ENCODE results near the gene KLK14. TPM values are rescaled to one million over a fixed set of nuclear protein-coding genes. Genes with fewer than 3 reads are reported as not detected.
A peak's percentile ranks its signal among the peaks of the same experiment; 100 is the strongest.

KLK14 gene, protein sequence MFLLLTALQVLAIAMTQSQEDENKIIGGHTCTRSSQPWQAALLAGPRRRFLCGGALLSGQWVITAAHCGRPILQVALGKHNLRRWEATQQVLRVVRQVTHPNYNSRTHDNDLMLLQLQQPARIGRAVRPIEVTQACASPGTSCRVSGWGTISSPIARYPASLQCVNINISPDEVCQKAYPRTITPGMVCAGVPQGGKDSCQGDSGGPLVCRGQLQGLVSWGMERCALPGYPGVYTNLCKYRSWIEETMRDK
- not detected for polyA plus RNA-seq

GRCh38 chr19:51082611-51083010 lies at the start of gene KLK14:
Gene KLK14, minus strand, starts transcription at chr19:51082887. Its CDS starts 273 bp downstream, at chr19:51082614.
- Mint-ChIP-seq H3K36me3 (peaks cover 4 to 8% (median 4%) of the 10 kb centered on the region in 3 donors), H3K27me3 (ENCODE audit: low read depth in 3 of 3) (peaks cover 4 to 8% (median 5%) of the 10 kb centered on the region in 3 donors), H3K4me3 (no peak within 1 kb of the TSS), H3K9me3 (no peaks in the 10 kb centered on the region), H3K27ac (peak within 1 kb of the TSS in 1 of 6 donors; percentile 88), H3K4me1 (no peaks in the 10 kb centered on the region)
- DNase-seq: no peak

DNA sequence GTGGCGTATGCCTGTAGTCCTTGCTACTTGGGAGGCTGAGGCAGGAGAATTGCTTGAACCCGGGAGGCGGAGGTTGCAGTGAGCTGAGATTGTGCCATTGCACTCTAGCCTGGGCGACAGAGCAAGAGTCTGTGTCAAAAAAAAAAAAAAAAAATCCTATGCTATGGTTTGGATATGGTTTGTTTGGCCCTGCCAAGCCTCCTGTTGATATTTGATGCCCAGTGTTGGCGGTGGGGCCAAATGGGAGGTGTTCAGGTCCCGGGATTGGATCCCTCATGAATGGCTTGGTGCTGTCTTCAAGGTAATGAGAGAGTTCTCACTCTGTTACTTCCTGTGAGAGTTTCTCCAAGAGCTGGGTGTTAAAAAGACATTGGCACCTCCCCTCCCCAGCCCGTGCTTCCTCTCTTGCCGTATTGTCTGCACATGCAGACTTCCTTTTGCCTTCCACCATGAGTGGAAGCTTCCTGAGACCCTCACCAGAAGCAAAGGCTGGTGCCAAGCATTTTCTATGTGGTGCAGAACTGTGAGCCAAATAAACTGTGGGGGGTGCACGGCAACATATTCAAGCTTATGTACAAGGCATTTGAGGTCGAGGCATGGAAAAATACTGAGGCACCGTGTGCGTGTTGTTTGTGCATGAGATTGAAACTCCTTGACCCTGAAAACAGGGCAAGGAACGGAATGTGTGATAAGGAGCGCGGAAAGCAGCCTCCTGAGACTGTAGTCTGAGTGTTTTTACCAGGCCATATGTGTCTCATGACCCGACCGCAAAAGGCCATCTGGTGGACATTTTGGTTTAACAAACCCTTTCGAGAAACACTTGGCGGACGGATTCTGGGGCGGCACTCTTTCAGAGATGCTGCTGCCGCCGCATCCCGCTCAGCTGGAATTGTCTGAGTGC lies 49.3 kb upstream of the KLK14 start:
- Mint-ChIP-seq H3K4me3 (peak overlapping the region; percentile 84 to 92 (median 87)), H3K4me1 (peaks cover 91 to 97% of the 10 kb centered on the region in 2 donors), H3K9me3 (peaks cover 0 to 1% (median 0%) of the 10 kb centered on the region in 6 donors), H3K27ac (peak overlapping the region; percentile 92 to 98 (median 96)), H3K27me3 (ENCODE audit: low read depth in 3 of 3) (peaks cover 3 to 19% (median 5%) of the 10 kb centered on the region in 3 donors), H3K36me3 (peaks cover 14 to 15% (median 15%) of the 10 kb centered on the region in 3 donors)
- DNase-seq: peak; percentile 74 to 77 (median 76)

- H3K4me1 Mint-ChIP-seq: peaks cover 88 to 93% of the 10 kb centered on the region in 2 donors
- H3K27me3 Mint-ChIP-seq (ENCODE audit: low read depth in 3 of 3): peaks cover 0 to 8% (median 5%) of the 10 kb centered on the region in 3 donors
- peaks cover 0 to 1% (median 0%) of the 10 kb centered on the region in 6 donors for H3K9me3 Mint-ChIP-seq
- H3K36me3 Mint-ChIP-seq: peaks cover 13 to 15% (median 15%) of the 10 kb centered on the region in 3 donors
- peak overlapping the region; percentile 88 to 98 (median 96) for H3K27ac Mint-ChIP-seq
- peak overlapping the region; percentile 66 to 89 (median 78) for H3K4me3 Mint-ChIP-seq
- no peak for DNase-seq
Observed at GRCh38 chr19:51129716-51130115, 47.0 kb upstream of the KLK14 start.

DNA sequence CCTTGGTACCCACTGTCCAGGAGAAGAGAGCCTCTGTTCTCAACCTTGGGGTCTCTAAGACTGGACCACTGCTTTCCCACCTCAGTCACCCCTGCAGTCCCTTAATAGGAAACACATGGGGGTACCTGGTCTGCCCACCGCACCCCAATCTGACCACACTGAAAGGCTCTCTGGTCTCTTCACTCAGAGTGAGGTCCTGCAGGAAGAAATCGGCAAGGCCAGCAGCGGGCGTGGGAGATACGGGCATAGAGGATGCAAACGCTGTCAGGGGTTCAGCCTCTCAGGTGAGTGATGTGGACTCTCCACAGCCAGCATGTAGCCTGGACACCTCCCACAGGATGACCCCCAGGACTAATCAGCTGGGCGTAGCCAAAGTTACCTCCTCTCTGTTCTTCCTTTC lies 45.5 kb upstream of the KLK14 start:
- DNase-seq: no peak
- Mint-ChIP-seq H3K9me3 (no peaks in the 10 kb centered on the region), H3K36me3 (peaks cover 13 to 15% (median 15%) of the 10 kb centered on the region in 3 donors), H3K4me3 (peak overlapping the region; percentile 76 to 89 (median 84)), H3K27me3 (ENCODE audit: low read depth in 3 of 3) (peaks cover 3 to 12% (median 8%) of the 10 kb centered on the region in 3 donors), H3K4me1 (peaks cover 94% of the 10 kb centered on the region in 2 donors), H3K27ac (peak overlapping the region; percentile 89 to 98 (median 97))

- Mint-ChIP-seq H3K27me3 (ENCODE audit: low read depth in 3 of 3) (peaks cover 5 to 12% (median 8%) of the 10 kb centered on the region in 3 donors), H3K36me3 (peaks cover 13 to 15% (median 15%) of the 10 kb centered on the region in 3 donors), H3K4me3 (peak overlapping the region; percentile 76 to 89 (median 84)), H3K27ac (peak overlapping the region; percentile 89 to 98 (median 97)), H3K4me1 (peaks cover 94 to 95% of the 10 kb centered on the region in 2 donors), H3K9me3 (no peaks in the 10 kb centered on the region)
- peak in 1 of 3 donors; percentile 20 for DNase-seq
Observed at GRCh38 chr19:51127755-51128154, 45.1 kb upstream of the KLK14 start.

DNA sequence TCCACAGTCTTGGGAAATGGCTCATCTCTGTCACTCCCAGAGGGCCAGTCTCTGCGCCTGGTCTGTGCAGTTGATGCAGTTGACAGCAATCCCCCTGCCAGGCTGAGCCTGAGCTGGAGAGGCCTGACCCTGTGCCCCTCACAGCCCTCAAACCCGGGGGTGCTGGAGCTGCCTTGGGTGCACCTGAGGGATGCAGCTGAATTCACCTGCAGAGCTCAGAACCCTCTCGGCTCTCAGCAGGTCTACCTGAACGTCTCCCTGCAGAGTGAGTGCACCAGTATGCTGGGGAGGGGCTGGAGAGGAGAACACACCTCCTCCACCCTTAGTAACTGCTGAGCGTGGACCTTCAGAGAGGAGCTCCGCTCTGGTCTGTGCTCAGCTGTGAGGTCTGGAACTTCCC lies 44.3 kb upstream of the KLK14 start:
- DNase-seq: no peak
- Mint-ChIP-seq H3K4me3 (peak overlapping the region; percentile 76 to 89 (median 84)), H3K9me3 (no peaks in the 10 kb centered on the region), H3K27me3 (ENCODE audit: low read depth in 3 of 3) (peaks cover 7 to 13% (median 10%) of the 10 kb centered on the region in 3 donors), H3K27ac (peak overlapping the region; percentile 89 to 98 (median 97)), H3K36me3 (peaks cover 13 to 15% (median 14%) of the 10 kb centered on the region in 3 donors), H3K4me1 (peaks cover 94 to 95% of the 10 kb centered on the region in 2 donors)

GRCh38 chr19:51125421-51126075 lies 42.9 kb upstream of the KLK14 start:
- Mint-ChIP-seq H3K27me3 (ENCODE audit: low read depth in 3 of 3) (peaks cover 5 to 10% (median 7%) of the 10 kb centered on the region in 3 donors), H3K9me3 (no peaks in the 10 kb centered on the region), H3K27ac (peak overlapping the region; percentile 89 to 98 (median 97)), H3K36me3 (peaks cover 5 to 9% (median 6%) of the 10 kb centered on the region in 3 donors), H3K4me3 (peak overlapping the region; percentile 76 to 89 (median 84)), H3K4me1 (peaks cover 92 to 93% of the 10 kb centered on the region in 2 donors)
- DNase-seq: no peak

- Mint-ChIP-seq H3K36me3 (peaks cover 3 to 5% (median 4%) of the 10 kb centered on the region in 3 donors), H3K4me3 (peak within 1 kb of the TSS; percentile 76 to 89 (median 84)), H3K9me3 (no peaks in the 10 kb centered on the region), H3K4me1 (peaks cover 90% of the 10 kb centered on the region in 2 donors), H3K27ac (peak within 1 kb of the TSS; percentile 89 to 98 (median 97)), H3K27me3 (ENCODE audit: low read depth in 3 of 3) (peaks cover 5 to 10% (median 7%) of the 10 kb centered on the region in 3 donors)
- peak in 2 of 3 donors; percentile 46 to 50 for DNase-seq
Observed at GRCh38 chr19:51124729-51125128, 42.0 kb upstream of the KLK14 start, which contains the start of gene SIGLEC9. Gene SIGLEC9, plus strand, starts transcription at chr19:51124906. Its CDS starts 69 bp downstream, at chr19:51124975.

DNA sequence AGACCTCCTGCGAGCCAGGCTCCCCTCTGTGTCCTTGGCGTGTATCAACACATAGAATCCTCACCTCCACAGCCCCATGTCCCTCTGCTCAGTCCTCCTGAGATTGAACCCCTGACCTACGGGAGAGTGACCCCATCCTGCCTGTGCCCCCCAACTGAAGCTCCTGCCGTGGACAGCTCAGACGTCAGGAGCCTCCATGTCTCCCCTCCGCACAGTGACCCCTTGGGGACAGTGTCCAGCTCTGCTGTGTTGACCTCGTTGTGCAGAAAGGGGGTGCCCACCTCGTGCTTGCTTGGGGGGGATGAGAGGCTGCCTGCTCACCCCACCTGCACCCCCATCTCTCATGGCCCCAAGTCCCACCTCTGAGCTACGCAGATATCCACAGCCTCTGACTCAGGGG lies 41.5 kb upstream of the KLK14 start:
- Mint-ChIP-seq H3K9me3 (no peaks in the 10 kb centered on the region), H3K36me3 (peaks cover 3 to 5% (median 4%) of the 10 kb centered on the region in 3 donors), H3K27me3 (ENCODE audit: low read depth in 3 of 3) (peaks cover 5 to 10% (median 7%) of the 10 kb centered on the region in 3 donors), H3K4me3 (peak overlapping the region; percentile 76 to 89 (median 84)), H3K27ac (peak overlapping the region; percentile 89 to 98 (median 96)), H3K4me1 (peaks cover 89 to 90% of the 10 kb centered on the region in 2 donors)
- no peak for DNase-seq

DNA sequence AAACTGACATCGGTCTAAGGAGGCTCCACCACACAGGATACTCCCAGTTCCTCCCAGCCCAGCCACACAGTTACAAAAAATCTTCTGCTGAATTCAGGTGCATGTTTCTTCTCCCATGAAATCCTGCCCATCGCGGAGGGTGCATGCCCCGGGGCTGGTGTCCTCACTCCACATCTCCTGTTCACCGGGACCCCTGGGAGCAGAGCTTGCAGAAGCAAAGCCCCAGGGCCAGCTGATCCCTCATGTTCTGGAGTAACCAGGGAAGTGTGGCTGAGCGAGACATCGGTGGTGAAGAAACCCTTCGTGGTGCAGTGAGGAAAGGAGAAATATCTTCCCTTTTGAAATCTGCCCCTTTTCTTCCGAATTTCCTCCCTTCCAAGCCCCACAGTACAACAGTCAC lies 41.1 kb upstream of the KLK14 start:
- Mint-ChIP-seq H3K27ac (peak overlapping the region; percentile 89 to 98 (median 96)), H3K4me1 (peaks cover 89 to 90% of the 10 kb centered on the region in 2 donors), H3K36me3 (peaks cover 3 to 4% (median 3%) of the 10 kb centered on the region in 3 donors), H3K4me3 (peak overlapping the region; percentile 76 to 89 (median 84)), H3K27me3 (ENCODE audit: low read depth in 3 of 3) (peaks cover 5 to 10% (median 7%) of the 10 kb centered on the region in 3 donors), H3K9me3 (no peaks in the 10 kb centered on the region)
- DNase-seq: no peak

GRCh38 chr19:51123381-51123800 lies 40.7 kb upstream of the KLK14 start:
- peak overlapping the region; percentile 89 to 98 (median 96) for H3K27ac Mint-ChIP-seq
- no peaks in the 10 kb centered on the region for H3K9me3 Mint-ChIP-seq
- peaks cover 85 to 90% of the 10 kb centered on the region in 2 donors for H3K4me1 Mint-ChIP-seq
- H3K27me3 Mint-ChIP-seq (ENCODE audit: low read depth in 3 of 3): peaks cover 5 to 9% (median 7%) of the 10 kb centered on the region in 3 donors
- peak overlapping the region; percentile 76 to 89 (median 84) for H3K4me3 Mint-ChIP-seq
- peaks cover 0 to 3% (median 0%) of the 10 kb centered on the region in 3 donors for H3K36me3 Mint-ChIP-seq
- DNase-seq: peak; percentile 83

GRCh38 chr19:51122112-51122981 lies 39.7 kb upstream of the KLK14 start:
- H3K36me3 Mint-ChIP-seq: peaks cover 0 to 3% (median 0%) of the 10 kb centered on the region in 3 donors
- peak overlapping the region; percentile 76 to 89 (median 84) for H3K4me3 Mint-ChIP-seq
- H3K27me3 Mint-ChIP-seq (ENCODE audit: low read depth in 3 of 3): peaks cover 5 to 9% (median 9%) of the 10 kb centered on the region in 3 donors
- peak overlapping the region; percentile 89 to 98 (median 96) for H3K27ac Mint-ChIP-seq
- H3K4me1 Mint-ChIP-seq: peaks cover 74 to 81% of the 10 kb centered on the region in 2 donors
- H3K9me3 Mint-ChIP-seq: no peaks in the 10 kb centered on the region
- DNase-seq: peak in 1 of 3 donors; percentile 48
